GM19324 (cell line): ENCODE measurements around the gene NOS1AP.
"Not testable (repeated sequence)": the region's sequence is repeated elsewhere in the genome, so short reads cannot be mapped to it uniquely, and the experiment has no call there.

Experiments
- ATAC-seq: cut with Tn5 transposase; IDR thresholded peaks from one replicate; pipeline ENCODE4 v1.9.1; 2021; ENCODE audit warnings: mild to moderate bottlenecking, moderate library complexity; ENCODE audit not compliant: unreplicated experiment, low FRiP score

The NOS1AP gene

GRCh38 chr1:162187687-162188276 is 118.3 kb downstream of the NOS1AP start:
- no peak for ATAC-seq

- ATAC-seq, result no peak
These were observed 119.9 kb downstream of the NOS1AP start for GRCh38 chr1:162189345-162189744.

- ATAC-seq, result no peak
These were observed 122.2 kb downstream of the NOS1AP start for GRCh38 chr1:162191396-162192305.

- no peak for ATAC-seq
These were observed 122.8 kb downstream of the NOS1AP start for GRCh38 chr1:162192306-162192678.

DNA sequence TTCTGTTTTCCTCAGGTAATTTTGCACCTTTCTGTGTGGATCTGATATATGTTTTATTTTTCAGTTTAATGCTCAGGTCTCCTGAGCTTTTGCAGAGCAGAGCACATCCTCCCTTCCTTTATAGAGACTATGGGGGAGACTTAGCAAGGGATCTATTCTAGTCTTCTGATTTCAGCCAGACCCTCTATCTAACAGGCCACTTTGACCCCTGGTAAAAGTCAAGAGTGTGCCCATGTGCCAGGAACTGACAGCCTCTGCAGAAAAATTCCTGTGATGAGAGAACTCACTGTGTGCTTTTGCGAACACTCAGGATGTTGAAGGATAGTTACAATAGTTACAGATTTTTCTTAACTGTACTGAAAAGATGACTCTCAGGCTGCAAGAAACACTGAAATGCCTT is 123.3 kb downstream of the NOS1AP start:
- ATAC-seq, result no peak

- ATAC-seq, result no peak
These were observed 123.7 kb downstream of the NOS1AP start for GRCh38 chr1:162193221-162193620.

DNA sequence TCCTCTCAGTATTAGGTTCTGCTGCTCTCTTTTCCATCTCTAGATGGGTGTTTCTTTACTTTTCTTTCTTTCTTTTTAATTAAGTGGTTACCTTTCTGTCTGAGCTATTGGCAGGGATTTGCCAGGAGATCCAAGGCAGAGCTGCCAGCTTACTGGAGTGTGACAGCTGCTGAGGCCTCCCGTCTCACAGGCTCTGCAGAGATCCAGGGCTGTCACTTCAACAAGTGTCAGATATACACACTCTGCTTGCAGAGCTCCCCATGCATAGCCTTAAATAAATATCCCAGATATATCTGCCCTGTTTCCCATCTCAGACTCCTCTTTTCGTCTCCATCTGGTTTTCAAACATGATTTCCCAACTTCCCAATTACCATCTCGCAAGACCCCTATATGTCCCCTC is 124.3 kb downstream of the NOS1AP start:
- no peak for ATAC-seq

- ATAC-seq, result no peak
These were observed 126.1 kb downstream of the NOS1AP start for GRCh38 chr1:162195567-162195966.

GRCh38 chr1:162196387-162196786 is 126.9 kb downstream of the NOS1AP start:
- ATAC-seq, result no peak

DNA sequence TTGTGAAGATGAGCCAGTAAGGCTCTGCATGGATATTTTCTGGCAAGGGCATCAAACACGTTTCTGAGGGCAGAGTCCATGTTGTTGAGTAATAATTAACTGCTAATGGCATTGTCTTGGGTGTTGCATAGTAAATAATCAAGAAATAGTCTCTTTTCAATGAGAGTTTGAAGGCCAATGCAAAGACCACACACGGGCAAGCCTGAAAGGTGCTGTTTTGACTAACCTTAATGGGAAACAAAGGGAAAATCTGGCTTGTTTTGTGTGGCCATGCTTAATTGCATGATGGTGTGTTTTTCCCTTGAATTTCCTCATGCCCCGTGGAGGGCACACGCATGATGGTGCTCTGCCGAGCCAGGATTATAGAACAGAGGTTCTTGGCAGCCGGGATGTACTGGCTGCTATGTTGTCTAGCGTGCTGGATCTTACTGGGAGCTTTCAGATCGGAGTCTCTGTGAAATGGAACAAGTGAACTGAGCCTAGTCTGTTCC is 127.6 kb downstream of the NOS1AP start:
- ATAC-seq, result no peak

DNA sequence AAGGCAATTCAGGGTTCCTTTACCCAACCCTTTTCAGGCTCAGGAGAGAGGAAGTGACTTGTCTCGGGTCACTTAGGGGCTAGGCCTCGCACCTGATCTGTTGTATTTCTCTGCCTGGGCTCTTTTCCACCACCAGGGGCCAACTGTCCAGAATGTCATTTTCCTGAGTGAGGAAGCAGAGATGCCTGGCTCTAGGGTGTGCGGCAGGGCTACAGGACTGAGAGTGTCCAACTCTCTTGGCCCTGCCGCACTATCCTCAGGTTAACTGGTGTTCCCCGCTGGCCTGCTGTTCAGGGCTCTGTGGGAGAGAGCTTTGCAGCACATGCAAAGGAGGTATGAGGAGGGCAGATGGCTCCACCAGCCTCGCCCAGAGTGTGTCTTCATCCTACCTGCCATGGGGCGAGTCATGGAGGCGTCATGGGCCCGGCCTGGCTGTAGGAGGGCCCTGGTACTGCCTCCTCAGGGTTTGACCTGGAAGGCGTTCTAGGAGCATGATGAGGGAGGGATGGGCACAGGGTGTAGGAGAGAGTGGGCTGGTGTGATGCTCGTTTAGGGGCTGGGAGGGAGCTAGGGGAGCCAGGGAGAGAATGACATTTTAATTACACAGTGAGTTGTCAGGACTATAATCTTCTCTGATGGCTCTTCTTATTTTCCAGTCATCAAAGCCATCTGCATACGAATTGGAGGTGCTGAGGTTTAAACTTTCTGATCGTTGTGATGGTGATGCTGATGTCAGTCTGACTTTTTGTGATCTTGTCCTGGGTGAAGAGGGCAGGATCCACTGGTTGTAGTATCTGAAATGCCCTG is 128.3 kb downstream of the NOS1AP start:
- no peak for ATAC-seq

GRCh38 chr1:162200096-162200847 is 130.8 kb downstream of the NOS1AP start:
- no peak for ATAC-seq

GRCh38 chr1:162201062-162201461 is 131.6 kb downstream of the NOS1AP start:
- ATAC-seq, result not testable (repeated sequence)

- no peak for ATAC-seq
These were observed 134.8 kb downstream of the NOS1AP start for GRCh38 chr1:162204129-162204822.

DNA sequence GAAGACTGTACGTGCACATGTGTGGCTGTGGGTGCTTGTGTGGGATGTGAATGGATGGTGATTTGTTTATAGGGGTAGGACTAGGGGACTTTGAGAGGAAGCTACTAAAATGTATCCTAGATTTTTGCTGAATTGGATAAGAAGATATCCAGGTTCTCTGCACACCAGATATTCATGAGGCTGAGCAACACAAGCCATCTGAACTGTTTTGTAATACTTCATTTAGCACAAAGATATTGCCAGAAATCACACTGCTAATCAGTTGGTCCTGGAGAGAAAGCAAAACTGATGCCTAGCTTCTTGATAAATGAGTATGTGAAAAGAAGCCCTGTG is 135.3 kb downstream of the NOS1AP start:
- no peak for ATAC-seq

GRCh38 chr1:162206300-162206699 is 136.8 kb downstream of the NOS1AP start:
- no peak for ATAC-seq

DNA sequence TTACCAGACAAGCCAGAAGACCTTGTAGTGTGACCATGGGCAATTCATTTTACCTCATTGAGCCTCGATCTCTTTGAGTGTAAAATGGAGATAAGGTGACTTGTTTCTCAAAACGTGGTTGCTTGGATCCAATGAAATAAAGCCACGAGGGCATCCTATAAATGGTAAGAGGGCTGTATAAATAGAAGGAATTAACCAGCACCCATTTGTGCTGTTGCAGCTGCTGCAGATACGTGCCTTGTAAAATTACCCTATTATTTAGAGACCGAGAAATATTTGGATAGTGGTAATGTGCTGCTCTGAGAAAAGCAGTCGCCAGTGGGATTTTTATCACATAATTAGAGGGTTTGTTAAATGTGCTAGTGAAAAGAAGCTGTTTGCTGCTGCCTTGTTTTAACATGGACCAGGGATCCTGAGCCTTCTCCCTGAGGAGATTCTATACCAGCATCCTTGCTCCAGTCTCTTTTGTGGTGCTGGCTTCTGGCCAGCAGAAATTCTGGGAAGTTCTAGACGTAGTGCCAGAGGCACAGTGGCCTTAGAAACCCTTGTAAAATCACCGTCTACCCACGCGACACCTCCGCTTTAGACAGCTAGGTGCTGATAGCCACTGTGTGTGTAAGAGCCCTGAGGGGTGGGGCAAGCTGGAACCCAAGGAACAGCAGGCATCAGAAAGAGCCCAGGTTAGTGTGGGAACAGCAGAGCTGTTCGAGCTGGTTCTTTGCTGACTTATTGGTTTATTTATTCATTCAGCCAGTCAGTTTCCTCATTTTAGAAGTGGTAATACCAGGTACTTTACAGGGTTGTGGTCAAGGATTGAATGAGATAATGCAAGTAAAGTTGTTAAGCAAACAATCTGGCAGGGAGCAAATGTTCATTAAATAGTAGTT is 137.5 kb downstream of the NOS1AP start:
- ATAC-seq, result no peak

DNA sequence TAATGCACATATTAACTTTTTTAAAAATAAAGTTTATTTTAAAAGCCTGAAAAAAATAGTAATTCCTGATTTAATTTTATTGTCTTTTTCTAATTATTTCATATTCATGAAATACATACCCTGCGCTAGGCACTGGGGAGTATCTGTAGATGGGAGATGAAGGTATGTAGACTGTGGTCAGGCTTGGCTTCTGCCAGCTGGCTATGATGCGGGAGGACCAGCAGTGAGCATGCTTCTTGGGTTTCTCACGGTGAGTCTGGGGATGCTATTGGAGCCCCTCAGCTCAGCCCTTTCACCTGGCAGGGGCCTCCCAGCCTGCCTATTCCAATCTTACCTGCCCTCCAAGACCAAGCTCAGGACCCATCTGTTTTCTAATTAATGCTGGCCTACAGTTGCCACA is 138.4 kb downstream of the NOS1AP start:
- no peak for ATAC-seq

GRCh38 chr1:162210196-162210595 is 140.7 kb downstream of the NOS1AP start:
- no peak for ATAC-seq
